CD14-positive monocyte (primary cell): ENCODE results near the gene SYTL2. TPM values are rescaled to one million over a fixed set of nuclear protein-coding genes. Genes with fewer than 3 reads are reported as not detected.

Source experiments
- DNase-seq, 3 donors: peaks; one replicate each; pipeline ENCODE4 v3.0.0-alpha.2; 2011 to 2022
- H2AFZ ChIP-seq: 2 replicates; pipeline ENCODE4 v1.6.0; 2012; ENCODE audit warnings: mild to moderate bottlenecking, low read depth, low read length, inconsistent platforms; ENCODE audit not compliant: insufficient read depth, poor library complexity, severe bottlenecking
- H3K27ac ChIP-seq, 2 donors: 1 replicate in 1 of 2; 2 replicates in 1 of 2; pipeline ENCODE4 v1.5.1; 2012 to 2013; ENCODE audit warnings: low read length in 2 of 2, control low read depth in 1 of 2, inconsistent platforms in 1 of 2, low read depth in 1 of 2, mild to moderate bottlenecking in 1 of 2
- H3K27me3 ChIP-seq, 2 donors: one replicate each; pipeline versions ENCODE4 v1.6.0 to v1.6.1; 2011 to 2013; ENCODE audit warnings: low read length in 2 of 2; ENCODE audit not compliant: control insufficient read depth in 2 of 2, insufficient read depth in 2 of 2
- H3K36me3 ChIP-seq, 2 donors: replicated peaks in 1 of 2; 1 replicate in 1 of 2; 2 replicates in 1 of 2; pipeline versions ENCODE4 v1.5.1 to v1.6.1; 2012 to 2013; ENCODE audit warnings: low read length in 2 of 2, control low read depth in 1 of 2, inconsistent platforms in 1 of 2, mild to moderate bottlenecking in 1 of 2; ENCODE audit not compliant: insufficient read depth in 2 of 2, control insufficient read depth in 1 of 2
- H3K4me1 ChIP-seq, 2 donors: 1 replicate in 1 of 2; 2 replicates in 1 of 2; pipeline versions ENCODE4 v1.5.1 to v1.6.1; 2012 to 2013; ENCODE audit warnings: low read length in 2 of 2, control low read depth in 1 of 2, inconsistent platforms in 1 of 2, mild to moderate bottlenecking in 1 of 2, moderate library complexity in 1 of 2; ENCODE audit not compliant: insufficient read depth in 2 of 2, control insufficient read depth in 1 of 2
- H3K4me2 ChIP-seq: replicated peaks from 2 replicates; pipeline ENCODE3; 2012; ENCODE audit warnings: low read length, moderate library complexity, mild to moderate bottlenecking; ENCODE audit not compliant: poor library complexity, severe bottlenecking; ENCODE audit errors: extremely low read depth
- H3K4me3 ChIP-seq, 3 experiments: fragments of 200-600 bp in 1 of 3; sonication (generic) in 1 of 3; replicated peaks in 1 of 3; 1 replicate in 2 of 3; 2 replicates in 1 of 3; pipeline ENCODE4 v1.5.1; 2011 to 2013; ENCODE audit warnings: low read length in 3 of 3, mild to moderate bottlenecking in 3 of 3, control low read depth in 2 of 3, low read depth in 2 of 3, inconsistent platforms in 1 of 3, moderate library complexity in 1 of 3
- H3K79me2 ChIP-seq: 2 replicates; pipeline ENCODE4 v1.6.0; 2012; ENCODE audit warnings: mild to moderate bottlenecking, control low read depth, inconsistent platforms, low read length, moderate library complexity; ENCODE audit not compliant: insufficient read depth
- H3K9ac ChIP-seq: 2 replicates; pipeline ENCODE4 v1.6.0; 2017; ENCODE audit warnings: low read length, mild to moderate bottlenecking; ENCODE audit not compliant: insufficient read depth, poor library complexity, severe bottlenecking
- H3K9me3 ChIP-seq, 2 donors: replicated peaks in 1 of 2; 1 replicate in 1 of 2; 2 replicates in 1 of 2; pipeline versions ENCODE4 v1.5.1 to v1.6.1; 2012 to 2013; ENCODE audit warnings: low read length in 2 of 2, control low read depth in 1 of 2; ENCODE audit not compliant: control insufficient read depth in 1 of 2, insufficient read depth in 1 of 2
- H4K20me1 ChIP-seq: 2 replicates; pipeline ENCODE4 v1.6.0; 2012; ENCODE audit warnings: mild to moderate bottlenecking, low read length, control low read depth, moderate library complexity; ENCODE audit not compliant: insufficient read depth
- H3K27ac Mint-ChIP-seq, 7 donors: one replicate each; pipeline ENCODE4 v1.8.0; 2020; ENCODE audit warnings: mild to moderate bottlenecking in 7 of 7, mixed read lengths in 7 of 7, moderate library complexity in 6 of 7, inconsistent platforms in 2 of 7
- H3K27me3 Mint-ChIP-seq, 3 donors: one replicate each; pipeline ENCODE4 v1.8.0; 2021 to 2022; ENCODE audit warnings: low read depth in 3 of 3, mild to moderate bottlenecking in 3 of 3, mixed read lengths in 3 of 3, moderate library complexity in 3 of 3, inconsistent platforms in 1 of 3
- H3K36me3 Mint-ChIP-seq, 2 donors: one replicate each; pipeline ENCODE4 v1.8.0; 2020; ENCODE audit warnings: mixed read lengths in 2 of 2, inconsistent platforms in 1 of 2, mild to moderate bottlenecking in 1 of 2
- H3K4me1 Mint-ChIP-seq: one replicate; pipeline ENCODE4 v1.8.0; 2020; ENCODE audit warnings: mild to moderate bottlenecking, mixed read lengths
- H3K4me3 Mint-ChIP-seq, 2 donors: one replicate each; pipeline ENCODE4 v1.8.0; 2020; ENCODE audit warnings: mild to moderate bottlenecking in 2 of 2, mixed read lengths in 2 of 2, moderate library complexity in 1 of 2
- H3K9me3 Mint-ChIP-seq, 7 donors: one replicate each; pipeline ENCODE4 v1.8.0; 2020 to 2022; ENCODE audit warnings: mixed read lengths in 7 of 7, mild to moderate bottlenecking in 6 of 7, moderate library complexity in 6 of 7, inconsistent platforms in 2 of 7
- CTCF ChIP-seq: fragments of 200-600 bp; IDR thresholded peaks from one replicate; pipeline ENCODE4 v1.8.0; 2022; ENCODE audit warnings: antibody characterized with exemption, mild to moderate bottlenecking
- WGBS: methylation state at CpG from one replicate; pipeline ENCODE4 v1.1.5; 2013; ENCODE audit warnings: missing lambda C conversion rate; ENCODE audit not compliant: insufficient coverage; 5-methylcytosine and 5-hydroxymethylcytosine counted together
- intact Hi-C, 2 donors: fragments of 100-400 bp; cut with micrococcal nuclease; formaldehyde crosslinking; loops; one replicate each; pipeline versions ENCODE4 v1.15.0 to v1.15.1; 2023
- polyA plus RNA-seq, 3 donors: library from polyadenylated mRNA; depleted of rRNA in 1 of 3; unstranded in 2 of 3; stranded (reverse) in 1 of 3; fragments of 300-500 nt in 2 of 3; fragments of >200 nt in 1 of 3; fragmentation: Illumina TruSeq in 2 of 3; gene quantifications; 1 replicate in 2 of 3; 2 replicates in 1 of 3; pipeline ENCODE4 v1.2.3, GENCODE V29; 2012 to 2021

Gene SYTL2
- polyA plus RNA-seq, 3 donors, result 0.30 to 0.48 (median 0.34) TPM

DNA sequence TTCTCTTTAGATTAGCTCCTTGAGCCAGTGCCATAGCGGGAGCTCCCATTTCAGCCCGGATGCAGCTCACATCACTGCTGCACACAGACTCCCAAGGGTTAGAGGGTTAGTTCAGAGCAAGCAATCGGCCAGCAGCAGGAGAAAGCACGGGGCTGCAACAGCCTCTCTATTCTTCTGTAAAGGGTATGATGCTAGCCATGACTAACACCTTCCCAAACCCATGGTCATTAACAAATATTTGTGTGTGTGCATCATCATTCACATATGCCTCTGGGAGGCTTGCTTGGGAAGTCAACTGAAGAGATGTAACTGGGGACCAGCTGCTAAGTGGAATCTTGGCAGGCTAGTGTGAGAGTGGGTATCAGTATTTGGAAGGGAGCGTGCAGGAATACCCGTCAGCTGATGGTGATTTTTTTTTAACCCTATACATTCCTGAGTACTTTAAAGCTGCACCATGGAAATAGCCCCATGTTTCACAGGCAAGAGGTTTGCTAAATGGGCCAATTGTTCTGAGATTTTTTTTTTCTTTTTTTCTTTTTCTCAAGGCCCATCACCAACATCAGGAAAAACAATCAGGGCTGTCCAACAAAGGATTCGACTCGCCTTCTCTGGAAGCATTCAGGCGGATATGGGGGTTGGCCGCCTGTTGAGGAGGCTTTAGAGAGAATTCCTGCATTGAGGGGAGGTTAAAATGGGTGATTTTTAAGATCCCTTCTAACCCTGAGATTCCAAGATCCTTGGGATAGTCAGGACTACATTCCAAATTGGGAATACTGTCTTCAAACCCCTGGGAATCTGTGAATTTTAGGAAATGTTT, 91.7 kb downstream of the SYTL2 start:
- Histone ChIP-seq H3K79me2 (no peaks in the 10 kb centered on the region), H4K20me1 (no peaks in the 10 kb centered on the region), H2AFZ (no peak overlapping the region), H3K36me3 (no peaks in the 10 kb centered on the region), H3K9ac (no peak overlapping the region), H3K9me3 (no peaks in the 10 kb centered on the region), H3K4me3 (no peak overlapping the region), H3K27me3 (no peaks in the 10 kb centered on the region), H3K4me1 (no peaks in the 10 kb centered on the region), H3K27ac (no peak overlapping the region), H3K4me2 (no peak overlapping the region)
- intact Hi-C loops, result no loop called here
- peaks cover 0 to 2% (median 0%) of the 10 kb centered on the region in 7 donors for H3K9me3 Mint-ChIP-seq
- no peak for DNase-seq
- no peak overlapping the region for H3K27ac Mint-ChIP-seq
- no CpG with 5 or more reads among the region's 10 CpGs for WGBS
- peaks cover 3% of the 10 kb centered on the region for H3K4me1 Mint-ChIP-seq
- no peak overlapping the region for H3K4me3 Mint-ChIP-seq
- H3K27me3 Mint-ChIP-seq, result peaks cover 0 to 2% (median 0%) of the 10 kb centered on the region in 3 donors
- no peaks in the 10 kb centered on the region for H3K36me3 Mint-ChIP-seq
- no peak for TF ChIP-seq CTCF

GRCh38 chr11:85718126-85718943, 92.6 kb downstream of the SYTL2 start:
- intact Hi-C loops, result no loop called here
- H3K9ac ChIP-seq, result no peak overlapping the region
- no peak overlapping the region for H3K27ac Mint-ChIP-seq
- H3K4me3 ChIP-seq, result no peak overlapping the region
- H3K27me3 ChIP-seq, result no peaks in the 10 kb centered on the region
- H3K36me3 Mint-ChIP-seq, result no peaks in the 10 kb centered on the region
- H2AFZ ChIP-seq, result no peak overlapping the region
- no peaks in the 10 kb centered on the region for H3K36me3 ChIP-seq
- no peaks in the 10 kb centered on the region for H4K20me1 ChIP-seq
- no peak for TF ChIP-seq CTCF
- peaks cover 0 to 2% (median 0%) of the 10 kb centered on the region in 3 donors for H3K27me3 Mint-ChIP-seq
- no peak overlapping the region for H3K4me2 ChIP-seq
- H3K27ac ChIP-seq, result no peak overlapping the region
- no CpG with 5 or more reads among the region's 7 CpGs for WGBS
- H3K79me2 ChIP-seq, result no peaks in the 10 kb centered on the region
- no peaks in the 10 kb centered on the region for H3K4me1 ChIP-seq
- no peaks in the 10 kb centered on the region for H3K9me3 ChIP-seq
- H3K4me1 Mint-ChIP-seq, result no peaks in the 10 kb centered on the region
- no peaks in the 10 kb centered on the region for H3K9me3 Mint-ChIP-seq
- DNase-seq, result no peak
- no peak overlapping the region for H3K4me3 Mint-ChIP-seq
